Activated effector memory CD4-positive, alpha-beta T cell treated with anti-CD3 and anti-CD28 coated beads, Interleukin-2, amount 50 U/mL, for 16 hours (primary cell): ENCODE data around the gene PPP2R3A.

Experiments
- DNase-seq: peaks from one replicate; pipeline ENCODE4 v3.0.0-alpha.2; 2020

The PPP2R3A gene

DNA sequence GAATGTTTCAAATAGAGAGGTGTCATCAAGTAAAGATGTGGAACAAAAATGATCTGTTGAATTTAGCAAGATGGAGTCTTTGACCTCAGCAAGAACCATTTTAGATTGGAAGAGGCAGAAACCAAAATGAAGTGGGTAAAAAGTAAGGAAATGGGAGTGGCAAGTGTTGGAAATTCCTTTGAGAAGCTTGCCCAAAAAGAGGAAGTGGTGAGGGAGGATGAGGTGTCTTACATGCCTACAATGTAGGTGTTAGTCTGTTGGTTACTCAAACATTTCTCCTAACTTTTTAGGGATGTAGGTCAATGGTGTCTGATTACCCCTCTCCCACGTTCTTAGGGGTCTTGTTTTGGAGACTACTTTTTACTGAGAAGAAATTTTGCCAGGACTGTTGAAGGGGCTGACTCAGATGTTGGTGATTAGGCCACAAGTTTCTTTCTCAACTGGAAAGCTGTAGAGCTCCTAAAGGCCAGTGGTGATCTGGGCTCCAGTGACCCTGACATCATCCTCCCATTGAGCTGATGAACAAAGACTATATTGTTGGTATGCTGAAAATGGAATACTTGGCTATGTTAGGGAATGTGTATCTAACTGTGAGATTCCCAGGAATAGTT lies 5.1 kb downstream of the PPP2R3A start:
- DNase-seq = no peak

DNA sequence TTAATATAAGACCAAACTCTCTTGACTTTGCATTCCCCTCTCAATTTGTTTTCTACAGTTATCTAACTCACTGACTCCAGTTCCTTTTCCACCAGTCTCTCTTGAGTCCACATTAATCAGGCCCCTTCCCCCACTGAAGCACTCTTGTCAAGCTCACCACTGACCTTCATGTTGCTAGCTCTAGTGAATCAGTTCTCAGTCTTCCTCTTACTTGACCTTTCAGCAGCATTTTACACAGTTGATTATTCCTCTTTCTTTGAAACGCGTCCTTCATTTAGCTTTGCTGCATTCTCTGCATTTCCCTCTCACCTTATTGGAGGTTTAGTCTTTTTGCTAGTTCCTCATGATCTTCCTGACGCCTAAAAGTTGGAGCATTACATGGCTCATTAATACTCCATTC lies 8.3 kb downstream of the PPP2R3A start:
- DNase-seq = no peak

DNA sequence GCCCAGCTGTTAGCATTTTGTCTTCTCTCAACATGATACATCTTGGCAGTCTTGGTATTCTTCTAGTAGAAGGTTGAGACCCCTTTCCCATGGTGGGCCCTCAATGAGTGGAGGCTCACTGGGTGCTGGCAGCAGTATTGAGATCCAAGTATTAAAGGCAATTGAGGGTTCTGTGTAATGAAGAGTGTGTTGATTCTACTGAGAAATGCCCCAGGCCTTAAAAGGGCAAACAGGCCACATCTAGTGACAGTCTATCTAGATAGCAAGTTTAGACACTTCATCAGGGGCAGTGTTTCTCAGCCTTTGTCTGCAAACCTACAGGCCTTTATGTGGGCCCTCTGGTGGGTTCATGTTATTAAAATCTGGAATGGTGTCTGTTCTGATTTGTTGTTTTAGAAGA lies 9.5 kb downstream of the PPP2R3A start:
- DNase-seq = no peak

DNA sequence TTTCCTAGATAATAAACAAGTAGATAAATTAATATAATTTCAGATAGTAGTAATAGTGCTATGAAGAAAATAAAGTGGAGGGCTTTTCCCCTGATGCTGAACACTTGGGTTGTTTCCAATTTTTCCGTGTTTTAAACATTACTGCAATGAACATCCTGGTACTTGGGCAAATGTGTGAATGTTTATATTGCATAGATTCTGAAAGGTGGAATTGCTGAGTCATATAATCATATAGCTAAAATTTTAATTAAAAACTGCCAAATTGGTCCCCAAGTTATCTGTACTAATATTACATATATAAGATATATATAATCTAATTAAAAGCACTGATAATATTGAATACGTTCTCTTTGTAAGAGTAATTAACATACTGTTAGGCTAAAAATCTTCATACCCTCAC lies 10.0 kb downstream of the PPP2R3A start:
- DNase-seq = no peak

DNA sequence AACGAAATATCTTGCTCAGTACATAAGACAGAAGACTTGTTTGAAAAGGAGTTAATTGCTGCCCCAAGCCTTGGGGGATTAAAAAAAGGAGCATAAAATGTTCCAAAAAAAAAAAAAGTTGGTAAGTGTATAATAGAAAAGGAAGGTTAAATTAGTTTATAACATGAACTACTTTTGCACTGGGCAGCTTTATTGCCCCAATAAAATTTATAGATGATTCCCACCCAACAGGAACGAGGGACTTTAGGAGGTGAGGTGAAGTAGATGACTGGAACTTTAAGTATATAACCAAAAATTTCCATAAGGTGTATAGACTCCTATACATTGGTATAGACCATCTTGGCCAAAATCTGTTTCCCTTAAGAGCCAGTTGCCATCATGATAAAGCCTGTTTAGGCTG lies 14.8 kb downstream of the PPP2R3A start:
- DNase-seq = no peak

DNA sequence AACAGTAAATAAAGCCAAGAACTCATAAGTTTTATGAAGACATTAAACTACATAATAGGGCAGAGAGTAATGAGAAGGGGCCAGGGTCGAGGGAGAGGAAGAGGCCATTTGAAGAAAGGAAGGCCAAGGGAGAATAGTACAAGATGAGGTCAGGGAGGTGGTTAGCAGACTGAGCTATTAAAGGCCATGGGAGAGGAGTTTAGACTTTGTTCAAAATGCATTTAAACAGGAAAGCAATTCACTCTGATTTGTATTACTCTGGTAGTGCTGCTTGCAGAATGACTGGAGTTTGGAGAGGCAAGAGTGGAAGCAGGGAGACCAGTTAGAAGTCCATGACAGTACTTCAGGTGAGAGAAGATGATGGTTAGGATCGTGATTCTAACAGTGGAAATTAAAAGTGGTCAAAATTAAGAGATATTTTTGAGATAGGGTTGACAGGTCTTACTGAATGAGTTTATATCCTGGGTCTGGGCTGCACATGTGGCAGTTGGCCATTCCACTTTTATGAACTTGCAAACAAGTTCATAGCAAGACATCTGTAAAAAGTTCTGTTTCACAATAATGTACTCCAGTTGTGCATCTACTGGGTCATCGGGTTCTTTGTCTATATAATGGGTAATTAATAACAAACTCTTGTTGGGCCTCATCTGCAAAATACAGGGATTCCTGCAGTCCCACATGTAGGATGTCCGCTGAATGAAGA lies 16.3 kb downstream of the PPP2R3A start:
- no peak for DNase-seq

DNA sequence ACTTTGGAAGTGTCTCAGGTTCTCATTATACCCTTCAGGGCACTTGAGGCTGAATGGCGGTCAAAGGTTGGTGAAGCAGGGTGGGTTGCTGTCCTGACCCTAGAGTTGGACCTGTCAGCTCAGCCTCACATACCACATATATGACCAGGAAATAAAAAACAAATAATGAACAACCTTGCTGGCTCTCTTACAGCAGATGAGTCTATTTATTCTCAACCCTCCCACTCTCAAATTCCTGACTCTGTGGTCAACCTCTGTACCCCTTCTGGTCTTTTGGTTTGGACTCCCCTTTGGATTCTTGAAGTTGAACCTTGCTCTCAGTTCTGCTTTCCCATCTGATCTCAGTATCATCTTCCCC lies 16.9 kb downstream of the PPP2R3A start:
- DNase-seq = no peak

DNA sequence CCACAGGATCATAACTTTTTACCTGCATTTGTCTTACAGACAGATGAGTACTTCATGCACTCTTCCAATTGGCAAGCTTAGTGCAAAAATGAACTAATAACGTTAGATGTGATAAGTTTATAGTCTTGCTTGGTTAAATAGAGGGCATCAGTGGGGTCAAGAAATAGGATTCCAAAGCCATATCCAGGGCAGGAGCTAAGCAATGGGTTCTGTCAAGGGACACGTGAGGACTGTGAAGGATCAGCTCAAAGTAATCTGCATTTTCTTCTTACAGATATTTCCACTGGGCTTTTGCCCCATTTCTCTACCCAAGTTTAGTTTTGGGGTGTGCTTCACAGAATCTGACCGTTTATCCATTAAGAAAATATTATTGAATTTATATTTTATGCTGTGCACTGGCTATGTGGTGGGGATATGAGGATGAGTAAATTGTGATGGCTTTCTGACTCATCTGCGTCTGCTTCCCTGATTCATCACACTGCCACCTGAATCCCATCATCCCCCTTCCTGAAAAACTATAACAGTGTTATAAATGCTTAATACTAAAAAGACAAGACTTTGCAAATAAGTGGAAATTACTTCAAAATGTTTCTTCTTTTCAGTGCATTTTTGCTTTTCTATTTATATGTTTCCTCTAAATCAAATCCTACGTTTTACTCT lies 17.5 kb downstream of the PPP2R3A start:
- no peak for DNase-seq

DNA sequence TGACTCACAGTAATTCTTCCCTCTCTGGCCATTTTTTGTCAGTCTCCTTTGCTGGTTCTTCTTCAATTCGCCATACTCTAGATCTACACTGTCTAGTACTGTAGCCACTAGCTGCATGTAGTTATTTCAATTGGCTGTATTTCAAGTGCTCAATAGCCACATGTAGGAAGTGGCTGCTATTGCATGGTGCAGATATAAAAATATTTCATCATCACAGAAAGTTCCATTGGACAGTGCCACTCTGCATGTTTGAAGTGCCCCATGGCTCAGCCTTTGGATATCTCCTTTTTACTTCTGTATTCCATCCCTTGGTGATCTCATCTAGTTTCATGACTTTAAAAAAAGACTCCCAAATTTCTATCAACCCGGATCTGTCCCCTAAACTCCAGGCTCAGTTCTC lies 22.1 kb downstream of the PPP2R3A start:
- no peak for DNase-seq

DNA sequence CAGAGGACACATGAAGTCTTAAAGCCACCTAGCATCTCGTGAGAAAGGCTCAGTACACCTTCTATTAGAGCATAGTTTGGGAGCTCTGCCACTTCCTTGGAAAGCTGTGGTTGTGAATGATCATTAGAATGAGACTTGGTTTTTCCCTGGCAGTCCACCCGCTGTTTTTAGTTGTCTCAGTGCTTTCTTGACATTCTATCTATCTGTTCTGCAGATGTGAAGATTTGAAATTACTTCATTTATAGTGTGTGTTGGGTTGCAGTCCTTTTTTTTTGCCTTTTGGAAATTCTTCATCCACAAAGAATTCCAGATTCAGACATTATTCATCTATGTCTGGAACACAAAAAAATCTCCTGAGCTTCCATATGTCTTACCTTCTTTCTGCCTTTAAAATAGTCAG lies 23.7 kb downstream of the PPP2R3A start:
- DNase-seq = no peak

DNA sequence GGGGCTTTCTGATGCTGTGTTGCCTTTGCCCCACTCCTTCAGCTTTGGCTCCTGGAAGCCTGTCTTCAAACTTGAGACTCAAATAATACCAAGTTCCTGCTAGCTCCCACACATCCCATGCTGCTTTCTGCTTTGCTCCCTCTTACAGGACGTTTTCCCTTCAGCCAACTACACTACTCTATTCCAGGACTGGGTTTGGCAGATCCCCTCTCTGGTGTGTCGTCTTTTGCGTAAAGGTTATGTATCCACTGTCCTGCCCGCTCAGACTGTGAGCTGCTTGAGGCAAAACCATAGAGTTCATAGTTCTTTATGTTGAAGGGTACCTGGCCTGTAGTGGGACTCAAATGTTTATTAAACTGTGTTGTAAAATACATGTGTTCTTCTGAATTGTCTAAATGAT lies 25.4 kb downstream of the PPP2R3A start:
- DNase-seq = no peak

DNA sequence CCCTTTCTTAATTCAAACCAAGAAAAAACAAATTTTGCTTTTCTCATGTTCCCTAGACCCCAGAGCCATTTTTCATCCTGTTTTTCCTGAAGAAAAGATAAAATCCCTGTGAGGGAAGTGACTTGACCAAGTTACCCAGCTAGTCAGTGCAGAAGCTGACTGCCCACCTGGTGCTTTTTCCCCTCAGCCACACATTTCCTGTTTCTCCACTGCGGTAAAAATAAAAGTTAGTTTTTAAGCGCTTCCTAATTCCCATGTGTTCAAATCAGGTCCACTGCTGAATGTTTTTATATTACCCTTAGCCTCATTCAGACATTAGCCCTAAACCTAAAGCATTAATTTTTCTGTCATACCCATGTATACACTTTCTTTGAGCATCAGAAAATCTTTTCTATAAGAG lies 26.1 kb downstream of the PPP2R3A start:
- no peak for DNase-seq

DNA sequence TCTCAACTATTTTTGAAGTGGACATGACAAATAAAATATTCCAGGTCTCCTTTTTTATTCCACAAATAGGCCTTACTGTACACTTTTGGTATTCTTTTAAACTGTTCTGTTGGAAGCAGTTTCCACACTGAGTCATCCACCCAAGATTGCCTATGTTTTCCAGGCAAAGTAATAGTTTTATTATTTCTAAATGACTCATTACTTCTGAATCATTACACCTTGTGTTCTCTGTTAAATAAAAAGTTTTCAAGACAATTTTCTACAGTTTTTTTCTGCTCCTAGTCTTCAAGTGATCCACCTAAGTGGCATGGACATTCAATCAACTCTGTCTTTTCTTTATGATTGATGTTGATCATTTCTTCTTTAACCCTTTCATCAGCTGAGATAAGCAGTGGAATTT lies 26.5 kb downstream of the PPP2R3A start:
- DNase-seq = no peak

DNA sequence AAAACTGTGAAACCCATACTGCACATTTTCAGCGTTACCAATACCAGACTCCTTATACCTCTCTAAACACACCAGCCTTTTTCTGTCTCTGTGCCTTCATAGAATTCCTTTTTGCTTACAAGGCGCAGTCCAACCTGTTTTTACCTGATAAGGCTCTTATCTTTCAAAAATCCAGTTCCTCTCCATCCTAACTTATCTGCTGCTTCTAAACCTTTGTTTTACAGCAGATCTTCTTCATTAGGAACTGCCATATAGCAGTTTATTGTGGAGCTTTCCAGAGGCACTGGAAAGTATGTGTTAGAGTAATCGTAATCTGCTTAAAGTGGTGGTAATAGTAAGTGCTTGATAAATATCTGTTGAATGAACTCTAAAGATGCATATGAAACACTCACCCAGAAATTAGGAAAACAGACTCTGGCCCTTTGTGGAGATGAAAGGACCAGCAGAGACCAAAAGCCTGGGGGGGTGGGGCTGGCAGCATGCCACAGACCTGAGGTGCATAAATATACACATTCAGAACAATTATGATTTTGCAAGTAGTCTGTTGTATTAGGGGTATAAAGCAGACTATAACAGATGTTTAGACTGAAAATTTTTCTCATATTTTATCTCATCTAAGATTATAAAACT lies 29.3 kb downstream of the PPP2R3A start:
- no peak for DNase-seq

DNA sequence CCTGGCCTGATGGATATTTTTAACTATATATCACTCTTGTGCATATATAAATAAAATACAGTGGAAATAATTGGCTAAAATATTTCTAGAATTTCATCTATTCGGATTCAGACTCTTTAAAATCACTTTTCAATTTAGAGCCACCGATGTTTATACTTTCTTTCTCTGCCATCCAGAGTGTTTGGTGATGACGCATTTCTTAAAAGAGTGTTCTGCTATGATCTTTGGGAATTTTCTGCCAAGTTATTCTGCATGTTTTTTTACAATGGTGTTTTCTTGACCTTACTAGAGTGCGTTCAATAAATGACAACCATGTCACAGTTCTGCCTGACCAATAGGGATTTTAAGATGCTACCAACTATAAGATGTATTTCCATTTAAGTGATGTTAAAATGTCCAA lies 30.2 kb downstream of the PPP2R3A start:
- no peak for DNase-seq

DNA sequence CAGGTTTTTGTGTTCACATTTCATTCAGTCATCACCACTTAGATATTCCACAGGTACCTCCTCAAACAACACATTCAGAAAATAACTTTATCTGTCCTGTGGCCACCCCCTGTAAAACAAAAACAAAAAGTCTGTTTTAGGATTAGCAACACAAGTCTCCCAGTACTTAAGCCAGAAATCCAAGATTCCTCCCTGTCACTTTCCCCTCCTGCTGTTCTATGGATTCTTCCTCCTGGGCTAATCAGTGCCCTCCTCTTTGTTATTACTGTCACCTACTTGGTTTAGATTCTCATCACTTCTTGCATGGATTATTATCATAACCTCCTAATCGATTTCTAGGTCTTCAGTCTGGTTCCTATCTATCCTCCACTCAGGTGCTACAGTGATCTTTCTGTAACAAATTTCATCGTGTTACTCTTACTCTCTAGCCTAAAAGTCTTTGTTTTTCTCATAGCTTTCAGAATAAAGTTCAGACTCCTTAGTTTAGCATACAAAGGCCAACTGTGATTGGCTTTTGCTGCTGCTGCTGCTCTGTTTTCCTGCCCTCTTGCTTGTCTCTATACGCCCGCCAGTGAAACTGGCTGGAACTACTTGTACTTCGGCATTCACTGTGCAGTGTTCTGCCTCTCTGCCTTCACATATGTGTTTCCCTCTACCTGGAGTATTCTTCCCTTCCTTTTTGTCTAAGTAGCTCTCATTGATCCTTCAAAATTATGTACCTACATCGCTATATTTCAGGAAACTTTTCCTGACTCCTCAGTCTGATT lies 32.2 kb downstream of the PPP2R3A start:
- no peak for DNase-seq

DNA sequence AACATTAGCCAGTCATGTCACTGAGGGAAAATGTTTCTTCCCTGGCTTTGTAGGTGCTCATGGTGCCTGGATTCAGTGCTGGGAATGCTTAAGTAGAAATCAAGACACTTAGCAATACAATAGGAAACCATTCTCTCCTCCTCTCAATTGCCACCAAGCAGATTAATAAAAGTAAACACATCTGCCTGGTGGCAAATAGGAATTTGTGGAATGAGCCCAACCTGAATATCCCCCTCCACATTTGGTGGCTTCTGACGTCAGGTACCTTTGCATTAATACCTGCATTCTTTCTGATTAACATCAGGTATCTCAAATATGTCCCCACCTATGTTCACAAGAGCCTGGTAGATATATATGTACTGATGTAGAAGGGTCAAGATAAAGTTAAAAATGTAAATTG lies 42.7 kb downstream of the PPP2R3A start:
- DNase-seq = no peak

DNA sequence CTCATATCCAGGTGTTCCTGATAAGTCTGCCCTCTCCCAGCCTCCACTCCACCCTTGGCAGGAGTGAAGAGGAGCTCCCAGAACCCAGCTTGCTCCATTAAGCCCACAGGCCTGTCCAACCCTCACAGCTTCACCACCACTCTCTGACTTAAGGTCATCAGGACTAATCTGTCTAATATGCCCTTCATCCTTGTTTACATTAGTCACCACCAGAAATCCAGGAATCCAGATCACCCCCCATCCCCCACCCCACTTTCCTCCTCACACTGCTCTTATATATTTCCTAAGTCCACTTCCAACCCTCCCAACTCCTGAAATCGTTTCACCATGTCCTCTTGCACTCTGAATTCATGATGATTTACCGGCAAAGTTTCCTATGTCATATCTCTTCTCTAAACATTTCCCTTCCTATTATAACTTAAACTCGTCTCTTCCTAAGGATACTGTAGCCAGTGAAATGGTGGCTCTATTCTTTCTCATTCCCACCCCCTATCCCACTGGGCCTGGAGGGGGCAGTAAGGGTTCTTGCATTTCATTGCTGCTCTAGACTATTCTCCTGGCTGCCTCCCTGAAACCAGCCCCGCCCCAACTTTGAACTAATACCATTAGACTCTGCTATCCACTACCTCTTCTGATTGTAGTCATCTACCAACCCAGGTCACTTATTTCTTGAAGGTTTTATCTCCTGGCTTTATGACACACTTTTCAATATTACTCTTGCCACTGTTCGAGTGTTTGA lies 43.4 kb downstream of the PPP2R3A start:
- DNase-seq = no peak

DNA sequence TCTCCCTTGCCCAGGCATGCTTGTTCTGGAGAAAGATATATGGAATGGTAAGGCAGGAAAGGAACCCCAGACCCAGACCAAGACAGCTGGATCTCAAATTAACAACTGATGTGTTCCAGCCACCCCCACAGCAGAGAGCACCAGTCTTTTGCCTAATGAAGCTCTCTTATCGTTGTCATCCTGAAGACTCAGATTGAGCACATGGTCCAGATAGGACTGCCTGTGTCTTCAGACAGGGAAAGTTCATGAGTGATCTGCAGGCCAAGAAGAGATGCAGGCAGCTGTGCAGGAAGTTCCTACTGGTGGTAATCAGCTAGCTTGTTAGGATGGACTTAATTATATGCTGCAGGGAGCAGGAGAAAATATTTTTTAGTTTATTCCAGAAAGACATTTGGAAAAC lies 53.3 kb downstream of the PPP2R3A start:
- DNase-seq = no peak

DNA sequence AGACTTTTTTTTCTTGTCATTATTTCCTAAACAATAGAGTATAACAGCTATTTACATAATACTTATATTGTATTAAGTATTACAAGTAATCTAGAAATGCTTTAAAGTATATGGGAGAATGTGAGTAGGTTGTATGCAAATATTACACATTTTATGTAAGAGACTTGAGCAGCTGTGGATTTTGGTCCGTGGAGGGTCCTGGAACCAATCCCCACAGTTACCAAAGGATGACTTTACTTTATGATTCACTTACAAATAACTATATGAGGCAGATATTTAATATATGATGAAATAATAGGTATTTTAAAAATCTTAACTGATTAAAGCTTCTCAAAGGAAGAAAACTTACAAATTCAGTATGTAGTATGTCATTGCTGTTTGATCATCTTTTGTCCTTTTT lies 56.3 kb downstream of the PPP2R3A start:
- DNase-seq = no peak

DNA sequence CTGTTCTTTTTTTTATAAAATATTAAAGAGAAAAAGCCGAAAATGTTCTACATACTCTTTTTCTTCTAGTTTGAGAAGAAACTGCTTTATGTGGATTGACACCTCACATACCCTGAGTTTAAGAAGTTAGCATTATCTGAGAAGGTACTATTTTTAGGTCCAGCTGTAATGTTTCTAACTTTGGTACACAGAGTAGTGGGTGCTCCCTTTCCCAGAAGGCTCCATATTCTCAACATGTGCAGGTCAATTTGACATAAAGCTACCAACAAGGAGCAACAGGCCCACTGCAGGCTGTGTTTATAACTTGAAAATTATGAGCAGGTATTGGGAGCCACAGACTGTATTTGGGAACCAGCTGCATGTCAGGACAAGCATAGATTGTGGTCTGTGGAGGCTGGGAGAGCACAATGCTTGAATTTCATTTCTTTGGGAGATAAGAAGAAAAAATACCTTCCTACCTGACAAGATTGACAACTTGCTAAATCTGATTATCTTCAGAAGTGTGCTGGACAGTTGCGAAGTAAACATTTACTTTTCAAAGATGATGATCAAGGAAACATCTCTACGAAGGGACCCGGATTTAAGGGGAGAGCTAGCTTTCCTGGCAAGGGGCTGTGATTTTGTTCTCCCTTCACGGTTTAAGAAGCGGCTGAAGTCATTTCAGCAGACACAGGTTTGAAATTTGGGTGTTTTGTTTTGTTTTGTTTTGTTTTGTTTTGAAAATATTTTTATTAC lies 57.2 kb downstream of the PPP2R3A start:
- DNase-seq = no peak
